NCI-H345 treated with DMSO at 0.1 percent for 48 hours (cell line): ENCODE measurements around the gene TCF7L1.
"Not testable (repeated sequence)": the region's sequence is repeated elsewhere in the genome, so short reads cannot be mapped to it uniquely, and the experiment has no call there.

Source experiments
- DNase-seq: peaks from one replicate; lab custom pipeline; 2025; ENCODE audit not compliant: unreplicated experiment; lab: John Stamatoyannopoulos, UW

The TCF7L1 gene

GRCh38 chr2:85312404-85312803 is 179.2 kb downstream of the TCF7L1 start:
- no peak for DNase-seq

GRCh38 chr2:85314884-85315242 is 181.7 kb downstream of the TCF7L1 start:
- no peak for DNase-seq

- not testable (repeated sequence) for DNase-seq
Observed at GRCh38 chr2:85315921-85316320, 182.7 kb downstream of the TCF7L1 start.

GRCh38 chr2:85318222-85319074 is 185.3 kb downstream of the TCF7L1 start:
- DNase-seq: no peak

GRCh38 chr2:85319796-85320195 is 186.6 kb downstream of the TCF7L1 start:
- no peak for DNase-seq

DNA sequence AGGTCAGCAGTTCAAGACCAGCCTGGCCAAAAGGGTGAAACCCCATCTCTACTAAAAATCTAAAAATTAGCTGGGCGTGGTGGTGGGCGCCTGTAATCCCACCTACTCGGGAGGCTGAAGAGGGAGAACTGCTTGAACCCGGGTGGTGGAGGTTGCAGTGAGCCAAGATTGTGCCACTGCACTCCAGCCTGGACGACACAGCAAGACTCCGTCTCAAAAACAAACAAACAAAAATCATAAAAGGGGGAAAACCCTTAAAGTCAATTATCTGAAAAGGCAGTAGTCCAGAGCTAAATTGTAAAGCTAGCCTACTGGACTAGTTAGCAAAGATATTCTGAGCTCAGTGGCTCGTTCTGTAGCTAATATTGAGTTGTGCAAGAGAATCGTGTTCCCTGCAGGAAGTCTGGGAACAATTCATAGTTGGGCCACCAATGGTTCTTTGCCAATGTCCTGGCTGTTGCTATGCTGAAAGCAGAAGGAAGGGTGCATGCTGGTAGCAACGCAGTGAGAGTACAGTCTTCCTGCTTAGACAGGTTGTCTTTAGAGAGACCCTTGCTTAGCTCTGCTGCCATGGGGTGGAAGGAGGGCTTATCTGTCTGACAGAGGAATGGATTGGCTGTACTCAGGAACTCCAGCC is 190.3 kb downstream of the TCF7L1 start:
- DNase-seq: no peak

- not testable (repeated sequence) for DNase-seq
Observed at GRCh38 chr2:85323988-85324367, 190.8 kb downstream of the TCF7L1 start.

- no peak for DNase-seq
Observed at GRCh38 chr2:85324639-85325465, 191.7 kb downstream of the TCF7L1 start.

DNA sequence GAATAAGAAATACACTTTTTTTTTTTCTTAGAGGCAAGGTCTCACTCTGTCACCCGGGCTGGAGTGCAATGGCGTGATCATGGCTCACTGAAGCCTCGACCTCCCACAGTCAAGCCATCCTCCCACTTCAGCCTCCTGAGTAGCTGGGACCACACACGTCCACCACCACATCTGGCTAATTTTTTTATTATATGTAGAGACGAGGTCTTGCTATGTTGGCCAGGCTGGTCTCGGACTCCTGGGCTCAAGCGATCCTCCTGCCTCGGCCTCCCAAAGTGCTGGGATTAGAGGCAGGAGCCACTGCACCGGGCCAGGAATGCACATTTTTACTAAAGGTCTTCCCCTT is 192.2 kb downstream of the TCF7L1 start:
- DNase-seq: no peak

- no peak for DNase-seq
Observed at GRCh38 chr2:85326406-85327159, 193.4 kb downstream of the TCF7L1 start.

DNA sequence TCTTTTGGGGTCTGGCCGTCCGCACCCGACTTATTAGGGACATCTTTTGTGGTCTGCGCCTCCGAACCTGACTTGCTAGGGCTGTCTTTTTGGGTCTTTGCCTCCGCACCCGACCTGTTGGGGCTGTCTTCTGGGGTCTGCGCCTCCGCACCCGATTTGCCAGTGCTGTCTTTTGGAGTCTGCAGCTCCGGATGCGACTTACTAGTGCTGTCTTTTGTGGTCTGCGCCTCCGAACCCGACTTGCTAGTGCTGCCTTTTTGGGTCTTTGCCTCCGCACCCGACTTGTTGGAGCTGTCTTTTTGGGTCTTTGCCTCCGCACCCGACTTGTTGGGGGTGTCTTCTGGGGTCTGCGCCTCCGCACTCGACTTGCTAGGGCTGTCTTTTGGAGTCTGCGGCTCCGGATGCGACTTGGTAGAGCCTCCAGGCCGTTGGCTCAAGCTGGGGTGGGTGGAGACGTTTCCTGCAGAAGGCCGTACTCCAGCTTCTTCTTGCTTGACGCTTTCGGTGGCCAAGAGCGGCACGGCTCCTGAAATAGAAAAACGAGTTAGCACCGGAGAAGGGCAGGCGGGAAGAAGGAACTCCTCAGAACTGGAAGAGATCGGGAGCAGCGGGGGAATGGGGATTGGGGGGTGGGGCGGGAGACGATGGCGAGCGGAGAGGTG is 194.1 kb downstream of the TCF7L1 start:
- no peak for DNase-seq

DNA sequence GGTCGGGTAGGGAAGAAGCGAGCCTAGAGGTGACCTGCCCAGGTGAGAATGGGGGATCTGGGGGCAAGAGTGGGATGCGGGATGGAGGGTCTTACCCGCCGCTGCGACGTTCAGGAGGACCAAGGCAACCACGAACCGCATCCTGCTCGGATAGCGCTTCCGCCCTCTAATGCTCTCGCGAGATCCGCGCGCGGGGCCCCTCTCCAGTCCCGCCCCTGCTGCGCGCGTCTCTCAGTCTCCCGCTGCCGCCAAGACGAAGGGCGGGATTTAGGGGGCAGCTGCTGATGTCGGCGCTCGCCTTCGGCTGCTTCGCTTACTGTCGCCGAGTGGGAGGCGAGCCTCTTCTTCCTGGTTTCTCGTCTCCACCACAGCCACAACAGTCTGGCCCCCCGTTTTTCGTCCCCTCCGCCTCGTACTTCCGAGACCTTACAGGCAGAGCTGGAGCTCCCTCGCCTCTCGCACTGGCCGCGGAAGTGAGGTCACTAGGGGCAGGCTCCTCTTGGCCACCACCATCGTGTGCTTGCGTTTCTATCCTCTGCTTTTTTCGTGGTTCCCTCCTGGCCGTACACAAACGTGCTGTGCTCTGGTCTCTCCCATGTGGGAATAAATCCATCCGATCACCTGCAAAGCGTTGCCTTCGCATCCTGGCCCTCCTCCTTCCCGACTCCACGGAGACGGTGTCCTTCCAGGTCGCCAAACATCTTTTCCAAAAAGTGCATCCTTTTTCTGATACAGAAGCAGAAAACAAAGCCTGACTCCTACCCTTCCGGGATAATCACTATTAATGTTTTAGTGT is 194.8 kb downstream of the TCF7L1 start, which contains the start of gene TGOLN2:
TSS of gene TGOLN2 (minus strand) at position 168 of the 796 bp plus-strand sequence. CDS start at position 141, 27 bp downstream.
- peak; percentile 84 for DNase-seq

- no peak for DNase-seq
Observed at GRCh38 chr2:85329181-85329651, 196.0 kb downstream of the TCF7L1 start.

DNA sequence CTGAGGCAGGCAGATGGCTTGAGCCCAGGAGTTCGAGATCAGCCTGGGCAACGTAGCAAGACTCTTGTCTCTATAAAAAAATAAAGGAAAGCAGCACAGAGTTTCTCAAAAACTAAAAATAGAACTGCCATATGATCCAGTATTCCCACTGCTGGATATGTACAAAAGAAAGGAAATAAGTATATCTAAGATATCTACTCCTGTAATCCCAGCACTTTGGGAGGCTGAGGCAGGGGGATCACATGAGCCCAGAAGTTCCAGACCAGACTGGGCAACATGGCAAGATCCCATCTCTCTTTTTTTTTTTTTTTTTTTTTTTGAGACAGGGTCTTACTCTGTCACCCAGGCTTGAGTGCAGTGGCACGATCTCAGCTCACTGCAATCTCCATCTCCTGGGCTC is 196.5 kb downstream of the TCF7L1 start:
- not testable (repeated sequence) for DNase-seq

- DNase-seq: no peak
Observed at GRCh38 chr2:85330839-85331636, 197.8 kb downstream of the TCF7L1 start.

DNA sequence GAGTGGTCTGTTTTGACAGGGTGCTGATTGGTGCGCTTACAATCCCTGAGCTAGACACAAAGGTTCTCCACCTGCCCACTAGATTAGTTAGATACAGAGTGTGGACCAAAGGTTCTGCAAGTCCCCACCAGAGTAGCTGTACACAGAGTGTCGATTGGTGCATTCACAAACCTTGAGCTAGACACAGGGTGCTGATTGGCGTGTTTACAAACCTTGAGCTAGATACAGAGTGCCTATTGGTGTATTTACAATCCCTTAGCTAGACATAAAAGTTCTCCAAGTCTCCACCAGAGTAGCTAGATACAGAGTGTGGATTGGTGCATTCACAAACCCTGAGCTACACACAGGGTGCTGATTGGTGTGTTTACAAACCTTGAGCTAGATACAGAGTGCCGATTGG is 200.7 kb downstream of the TCF7L1 start:
- DNase-seq: not testable (repeated sequence)

DNA sequence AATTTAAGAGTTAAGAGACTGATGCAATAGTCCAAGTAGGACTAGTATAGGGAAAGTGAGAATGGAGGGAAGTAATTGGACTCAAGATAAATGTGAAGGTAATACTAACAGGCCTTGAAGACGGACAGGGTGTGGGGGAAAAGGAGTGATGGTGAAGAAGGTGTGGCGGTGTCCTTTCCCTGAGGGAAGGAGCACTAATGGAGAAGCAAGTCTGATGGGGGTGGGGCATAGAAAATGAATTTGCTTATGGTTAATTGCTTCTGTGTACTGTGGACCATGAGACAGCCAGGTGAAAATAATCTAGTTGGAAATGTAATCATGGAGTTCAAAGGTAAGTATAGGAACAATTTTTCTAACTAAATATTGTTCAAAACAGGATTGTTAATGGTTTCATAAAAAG is 201.7 kb downstream of the TCF7L1 start:
- DNase-seq: no peak

- no peak for DNase-seq
Observed at GRCh38 chr2:85340034-85340892, 207.1 kb downstream of the TCF7L1 start.
